GM20431 (cell line): ENCODE measurements around the gene EIF4G3.
"Not testable (repeated sequence)": the region's sequence is repeated elsewhere in the genome, so short reads cannot be mapped to it uniquely, and the experiment has no call there.

Source experiments
- in situ Hi-C: fragments of 300-500 bp; cut with MseI, MboI; formaldehyde crosslinking; loops from one replicate; pipeline ENCODE4 v1.15.0; 2020; ENCODE audit warnings: low sequenced_read_pairs; ENCODE audit not compliant: unreplicated experiment

Gene EIF4G3

DNA sequence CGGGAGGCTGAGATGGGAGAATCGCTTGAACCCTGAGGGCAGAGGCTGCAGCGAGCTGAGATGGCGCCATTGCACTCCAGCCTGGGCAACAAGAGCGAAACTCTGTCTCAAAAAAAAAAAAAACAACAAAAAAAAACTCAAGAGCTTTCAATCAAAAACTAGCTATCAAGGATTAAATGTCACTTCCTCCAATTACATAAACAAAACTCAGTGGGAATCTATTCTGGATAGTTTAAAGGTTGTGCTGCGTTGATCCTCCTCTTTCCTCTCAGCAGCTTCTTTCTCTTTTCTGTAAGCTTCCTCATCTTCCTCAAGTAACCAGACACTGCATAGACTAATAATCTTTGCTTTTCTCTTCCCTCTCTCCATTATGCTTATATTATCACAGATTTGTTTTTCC lies 20.7 kb downstream of the EIF4G3 start:
- in situ Hi-C loops = no loop called here

DNA sequence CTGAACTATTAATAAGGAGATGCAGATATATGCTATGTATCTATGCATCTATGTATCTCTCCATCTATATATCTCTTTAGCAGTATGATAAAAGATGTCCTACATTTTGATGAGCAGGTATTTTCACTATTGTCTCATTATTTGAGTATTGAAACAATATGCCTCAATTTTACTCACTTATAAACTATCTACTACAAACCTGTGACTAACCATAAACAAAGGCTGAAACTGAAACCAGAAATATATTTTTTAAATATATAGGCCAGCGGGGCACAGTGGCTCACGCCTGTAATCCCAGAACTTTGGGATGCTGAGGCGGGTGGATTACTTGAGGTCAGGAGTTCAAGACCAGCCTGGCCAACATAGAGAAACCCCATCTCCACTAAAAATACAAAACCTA lies 22.0 kb downstream of the EIF4G3 start:
- in situ Hi-C loops = no loop called here

DNA sequence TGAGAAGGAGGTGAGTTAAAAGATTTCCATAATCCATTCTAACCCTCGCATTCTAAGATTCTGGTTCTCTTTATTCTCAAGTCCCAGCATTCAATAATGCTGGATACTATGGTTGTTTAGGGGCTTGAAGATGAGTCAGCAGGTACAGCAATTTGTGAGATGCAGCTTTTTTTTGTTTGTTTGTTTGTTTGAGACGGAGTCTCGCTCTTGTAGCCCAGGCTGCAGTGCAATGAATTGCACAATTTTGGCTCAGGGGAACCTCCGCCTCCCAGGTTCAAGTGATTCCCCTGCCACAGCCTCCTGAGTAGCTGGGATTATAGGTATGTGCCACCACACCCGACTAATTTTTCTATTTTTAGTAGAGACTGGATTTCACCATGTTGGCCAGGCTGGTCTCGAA lies 23.3 kb downstream of the EIF4G3 start:
- in situ Hi-C loops = no loop called here

DNA sequence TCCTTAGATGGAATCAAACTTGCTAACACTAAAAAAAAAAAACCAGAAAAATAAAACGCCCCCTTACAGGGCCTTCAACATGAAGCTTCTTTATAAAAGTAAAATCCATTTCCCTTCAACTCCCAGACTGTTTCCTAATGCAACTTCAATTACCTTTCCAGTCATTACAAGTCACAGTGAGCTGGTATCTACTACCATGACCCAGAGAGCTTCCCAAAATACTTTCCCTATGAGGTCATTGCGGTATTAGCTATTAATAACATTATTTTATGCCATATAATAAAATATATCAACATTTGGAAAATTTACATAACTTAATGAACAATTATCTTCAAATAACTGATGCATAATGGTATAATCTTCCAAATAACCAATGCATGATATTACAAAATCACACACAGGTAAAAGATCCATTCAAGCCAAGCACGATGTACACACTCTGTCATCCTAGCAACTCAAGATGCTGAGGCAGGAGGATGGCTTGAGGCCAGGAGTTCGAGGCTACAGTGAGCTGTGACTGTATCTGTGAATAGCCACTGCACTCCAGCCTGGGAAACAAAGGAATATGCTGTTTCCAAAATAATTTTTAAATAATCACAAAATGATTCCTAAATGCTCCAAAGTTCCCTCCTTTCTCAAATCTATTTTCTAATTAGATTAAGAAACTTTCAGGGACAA lies 24.1 kb downstream of the EIF4G3 start:
- in situ Hi-C loops = no loop called here

DNA sequence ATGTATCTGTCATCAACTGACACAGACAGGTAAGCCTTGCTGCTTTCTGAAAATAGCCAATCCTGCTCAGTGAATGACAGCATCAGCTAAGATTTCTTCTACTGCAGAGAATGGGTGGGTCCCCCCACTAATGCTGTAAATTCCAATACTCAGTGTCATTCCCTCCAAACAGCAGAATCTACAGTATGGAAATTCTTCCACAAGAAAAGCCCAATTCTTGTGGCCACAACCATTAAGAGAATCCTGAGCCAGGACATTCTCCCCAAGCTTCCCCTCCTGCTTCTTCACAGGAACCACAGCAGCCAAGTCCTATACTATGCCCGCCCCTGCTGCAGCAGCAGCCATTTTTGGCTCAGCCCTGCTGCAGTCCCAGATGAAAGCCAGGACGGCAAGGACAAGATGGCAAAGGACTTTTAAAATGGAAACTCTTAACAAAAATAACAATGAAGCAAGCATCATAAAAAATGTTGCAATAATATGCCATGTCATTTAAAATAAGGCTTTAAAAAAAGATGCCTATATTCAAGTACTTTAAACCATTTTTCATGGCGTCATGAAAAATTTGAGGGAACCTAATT lies 26.8 kb downstream of the EIF4G3 start:
- in situ Hi-C loops = no loop called here

DNA sequence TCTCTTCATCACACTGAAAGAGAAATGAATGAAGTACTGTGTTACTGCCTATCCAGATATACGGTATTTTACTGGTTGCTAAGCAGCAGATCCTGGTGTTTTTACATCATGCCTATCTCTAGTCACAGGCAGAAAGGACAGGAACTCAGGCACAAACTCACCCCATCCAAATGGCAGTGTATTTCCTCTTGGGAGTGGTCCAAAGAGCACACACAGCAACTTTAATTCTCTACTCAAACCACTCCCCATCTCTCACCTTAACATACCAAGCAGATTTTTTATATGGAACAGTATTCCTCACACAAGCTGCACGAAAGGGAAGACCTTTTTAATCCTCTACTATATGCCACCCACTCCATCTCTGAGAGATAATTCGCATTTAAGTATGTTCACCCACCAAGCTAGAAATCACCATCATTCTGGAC lies 27.3 kb downstream of the EIF4G3 start:
- in situ Hi-C loops = no loop called here

DNA sequence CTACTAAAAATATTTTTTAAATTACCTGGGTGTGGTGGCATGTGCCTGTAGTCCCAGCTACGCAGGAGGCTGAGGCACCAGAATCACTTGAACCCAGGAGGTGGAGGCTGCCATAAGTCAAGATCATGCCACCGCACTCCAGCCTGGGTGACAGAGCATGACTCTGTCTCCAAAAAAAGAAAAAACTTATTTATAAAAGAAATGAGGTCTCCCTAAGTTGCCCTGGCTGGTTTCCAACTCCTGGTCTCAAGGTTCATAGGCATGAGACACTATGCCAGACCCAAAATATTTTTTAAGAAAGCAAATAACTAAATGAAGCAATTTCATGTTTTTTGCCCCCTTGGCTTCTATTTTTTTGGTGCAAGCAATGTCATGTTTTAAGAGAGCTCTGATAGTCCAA lies 32.9 kb downstream of the EIF4G3 start:
- in situ Hi-C loops = no loop called here

DNA sequence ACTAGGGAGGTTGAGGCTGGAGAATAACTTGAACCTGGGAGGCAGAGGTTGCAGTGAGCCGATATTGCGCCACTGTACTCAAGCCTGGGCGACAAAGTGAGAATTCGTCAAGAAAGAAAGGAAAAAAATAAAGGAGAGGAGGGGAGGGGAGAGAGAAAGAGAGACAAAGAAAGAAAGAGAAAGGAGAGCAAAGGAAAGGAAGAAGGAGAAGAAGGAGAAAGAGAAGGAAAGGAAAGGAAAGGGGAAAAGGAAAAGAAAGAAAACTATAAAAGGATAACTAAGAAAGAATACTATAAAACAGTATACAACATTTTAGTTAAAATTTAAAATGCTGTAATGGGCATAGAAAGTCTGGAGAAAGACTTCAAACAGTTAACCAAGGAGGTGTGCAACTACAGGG lies 33.6 kb downstream of the EIF4G3 start:
- in situ Hi-C loops = no loop called here

DNA sequence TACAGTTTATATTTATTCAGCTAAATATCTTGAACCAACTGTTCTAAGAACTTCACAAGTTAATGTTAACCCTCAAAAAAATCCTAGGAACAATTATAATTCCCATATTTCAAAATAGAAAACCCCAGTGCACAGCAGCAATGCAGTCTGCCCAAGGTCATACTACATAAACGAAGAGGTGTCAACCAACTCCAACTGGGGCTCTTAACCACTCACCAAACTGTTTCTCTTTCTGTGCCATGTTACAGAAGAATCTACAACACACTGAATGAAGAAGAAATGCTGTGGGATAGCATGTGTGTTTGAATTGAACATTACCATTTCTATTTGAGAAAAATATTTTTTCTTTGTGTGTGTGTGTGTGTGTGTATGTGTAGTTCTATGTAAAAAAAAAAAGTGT lies 35.7 kb downstream of the EIF4G3 start:
- in situ Hi-C loops = no loop called here

DNA sequence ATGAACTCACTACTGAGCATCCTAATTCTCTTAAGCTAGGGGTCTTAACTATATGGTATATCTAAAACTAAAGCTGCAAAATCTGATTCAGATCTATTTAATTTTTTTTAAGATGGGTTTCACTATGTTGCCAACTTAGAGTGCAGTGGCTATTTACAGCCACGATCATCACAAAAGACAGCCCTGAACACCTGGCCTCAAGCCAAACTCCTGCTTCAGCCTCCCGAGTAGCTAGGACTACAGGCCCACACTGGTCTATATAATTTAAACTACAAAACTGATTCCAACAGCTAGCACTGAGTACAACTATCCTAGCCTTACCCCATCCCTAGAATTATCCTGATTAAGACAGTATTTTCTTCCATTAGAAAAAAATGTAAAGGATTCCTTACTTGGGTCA lies 37.1 kb downstream of the EIF4G3 start:
- in situ Hi-C loops = no loop called here

DNA sequence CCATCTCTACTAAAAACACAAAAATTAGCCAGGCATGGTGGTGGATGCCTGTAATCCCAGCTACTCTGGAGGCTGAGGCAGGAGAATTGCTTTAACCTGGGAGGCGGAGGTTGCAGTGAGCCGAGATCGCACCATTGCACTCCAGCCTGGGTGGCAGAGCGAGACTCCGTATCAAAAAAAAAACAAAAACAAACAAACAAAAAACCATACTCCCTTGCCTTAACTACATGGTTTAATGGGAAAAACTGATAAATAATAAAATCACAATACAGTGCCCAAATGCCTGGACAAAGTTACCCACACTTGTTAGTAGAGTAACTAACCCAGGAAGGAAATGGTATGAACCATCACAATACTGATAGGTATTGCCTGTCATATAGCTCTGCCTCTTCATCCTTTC lies 40.4 kb downstream of the EIF4G3 start:
- in situ Hi-C loops = not testable (repeated sequence)

DNA sequence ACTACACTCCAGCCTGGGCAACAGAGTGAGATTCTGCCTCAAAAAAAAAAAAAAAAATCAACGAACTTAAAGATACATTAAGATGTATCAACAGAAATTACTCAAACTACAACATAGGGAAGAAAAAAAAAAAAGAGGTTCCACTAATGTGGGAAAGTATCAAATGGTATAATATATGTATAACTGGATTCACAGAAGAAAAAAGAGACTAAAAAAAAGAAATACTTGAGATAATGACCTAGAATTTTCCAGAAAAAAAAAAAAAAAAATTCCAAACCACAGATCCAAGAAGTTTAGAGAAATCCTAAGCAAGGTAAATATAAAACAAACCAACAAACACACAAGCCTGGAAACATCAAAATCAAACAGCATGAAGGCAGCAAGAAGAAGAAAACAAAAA lies 45.5 kb downstream of the EIF4G3 start:
- in situ Hi-C loops = no loop called here

DNA sequence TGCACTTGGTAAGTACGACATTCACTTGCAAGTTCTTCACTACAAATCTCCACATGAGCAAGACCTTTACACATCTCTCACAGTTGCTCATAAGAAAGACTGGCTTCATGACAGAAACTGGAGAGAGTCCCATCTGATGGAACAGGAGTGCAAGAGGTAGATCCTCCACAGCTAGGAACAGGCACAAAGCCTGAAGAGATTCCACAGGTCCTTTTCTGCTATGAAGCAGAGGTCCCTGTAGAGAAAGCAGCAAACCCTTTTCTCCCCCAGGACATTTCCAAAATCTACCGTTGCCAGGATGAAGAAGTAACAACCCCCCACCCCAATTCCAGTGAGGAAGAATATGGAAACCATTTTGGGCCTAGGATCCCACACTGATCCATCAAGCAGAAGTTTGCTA lies 47.3 kb downstream of the EIF4G3 start:
- in situ Hi-C loops = no loop called here

DNA sequence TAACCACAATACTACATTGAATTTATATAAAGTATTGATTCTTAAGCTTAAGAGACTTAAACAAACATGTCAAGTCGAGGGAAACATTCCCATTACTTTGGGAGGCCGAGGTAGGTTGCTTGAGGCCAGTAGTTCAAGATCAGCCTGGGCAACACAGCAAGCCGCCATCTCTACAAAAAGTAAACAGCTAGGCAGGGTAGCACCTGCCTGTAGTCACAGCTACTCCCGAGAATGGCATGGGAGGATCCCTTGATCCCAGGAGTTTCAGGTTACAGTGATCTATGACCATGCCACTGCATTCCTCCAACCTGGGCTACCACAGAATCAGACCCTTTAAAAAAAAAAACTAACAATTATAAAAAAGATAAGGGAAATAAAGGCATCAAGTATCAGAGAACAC lies 50.4 kb downstream of the EIF4G3 start:
- in situ Hi-C loops = no loop called here

DNA sequence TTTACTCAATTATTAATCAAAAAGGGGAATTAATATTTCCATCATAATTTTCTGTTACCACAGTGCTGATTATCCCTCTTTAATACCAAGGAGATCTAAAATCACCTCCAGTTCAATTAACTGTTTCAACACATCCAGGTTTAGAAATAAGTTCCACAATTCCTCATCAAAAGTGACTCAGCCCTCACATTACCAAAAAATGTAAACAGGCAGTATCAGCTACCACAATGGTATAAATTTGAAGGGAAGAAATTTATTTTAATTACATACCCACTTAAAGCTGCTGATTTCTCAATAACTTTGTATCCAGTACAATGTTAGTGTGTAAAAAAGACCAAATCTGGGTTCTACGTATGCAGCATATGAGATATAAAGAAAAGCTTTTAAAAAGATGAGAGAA lies 51.9 kb downstream of the EIF4G3 start:
- in situ Hi-C loops = no loop called here

DNA sequence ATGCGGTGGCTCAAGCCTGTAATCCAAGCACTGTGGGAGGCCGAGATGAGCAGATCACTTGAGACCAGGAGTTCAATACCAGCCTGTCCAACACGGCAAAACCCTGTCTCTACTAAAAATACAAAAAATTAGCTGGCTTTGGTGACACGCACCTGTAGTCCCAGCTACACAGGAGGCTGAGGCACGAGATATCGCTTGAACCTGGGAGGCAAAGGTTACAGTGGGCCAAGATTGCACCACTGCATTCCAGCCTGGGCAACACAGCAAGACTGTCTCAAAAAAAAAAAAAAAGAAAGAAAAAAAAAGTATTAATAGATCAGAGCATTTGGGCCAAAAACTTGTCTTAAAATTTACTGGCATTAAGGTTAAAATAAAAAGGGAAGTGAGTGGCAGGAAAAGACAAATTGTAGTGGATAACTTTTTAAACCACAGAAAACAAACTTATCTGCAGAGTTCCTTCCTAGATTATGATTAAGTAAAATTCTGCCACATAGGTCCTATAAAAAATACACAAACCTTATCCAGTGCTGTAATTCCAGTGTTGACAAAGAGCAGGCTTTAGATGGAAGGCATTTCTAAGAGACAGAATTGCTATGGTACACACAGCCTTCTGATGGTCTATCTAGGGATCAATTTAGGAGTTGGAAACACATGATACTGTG lies 53.3 kb downstream of the EIF4G3 start:
- in situ Hi-C loops = no loop called here

DNA sequence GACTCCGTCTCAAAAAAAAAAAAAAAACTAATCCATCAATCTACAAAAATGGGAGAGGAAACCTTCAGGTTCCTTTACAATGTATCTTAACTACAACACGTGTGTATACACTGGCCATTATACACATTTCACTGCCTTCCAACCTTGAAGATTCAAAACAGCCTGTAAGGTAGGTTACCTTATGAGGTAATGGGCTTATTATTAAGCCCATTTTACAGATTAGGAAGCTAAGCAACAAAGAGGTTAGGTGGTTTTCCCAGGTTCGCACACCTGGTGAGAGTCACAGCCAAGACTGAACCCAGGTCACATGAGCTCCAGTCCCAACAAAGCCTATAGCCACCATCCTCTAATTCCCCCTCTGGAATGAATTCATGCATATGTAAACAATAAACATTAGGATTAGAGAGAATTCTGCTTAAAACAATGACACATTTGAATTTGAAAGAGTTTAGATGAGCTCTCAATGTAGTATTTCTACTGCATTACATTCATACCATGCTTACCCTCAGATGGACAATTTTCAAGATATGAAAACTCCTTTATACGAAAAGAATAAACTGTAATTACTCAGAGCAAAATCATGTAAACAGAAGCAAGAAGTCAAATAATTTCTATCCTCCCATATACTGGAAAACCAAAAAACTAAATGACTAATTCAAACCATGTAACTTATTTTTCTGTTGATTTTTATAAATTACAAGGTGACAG lies 54.8 kb downstream of the EIF4G3 start:
- in situ Hi-C loops = no loop called here

DNA sequence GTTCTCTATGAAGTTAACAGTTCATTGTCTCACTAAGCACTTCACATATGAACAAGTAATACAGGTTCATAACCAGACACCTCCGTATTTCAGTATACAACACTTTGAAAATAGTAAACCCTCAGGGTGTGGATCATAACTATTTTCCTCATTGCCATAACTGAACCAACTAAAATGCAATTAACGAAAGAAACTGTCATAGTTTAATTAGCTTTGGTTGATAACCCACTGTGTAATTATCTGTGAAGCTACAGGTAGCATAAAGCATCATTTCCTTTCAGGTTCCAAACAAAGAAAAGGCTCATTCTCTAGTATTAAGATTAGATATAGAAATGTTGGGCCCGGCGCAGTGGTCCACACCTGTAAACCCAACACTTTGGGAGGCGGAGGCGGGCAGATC lies 58.5 kb downstream of the EIF4G3 start:
- in situ Hi-C loops = no loop called here

DNA sequence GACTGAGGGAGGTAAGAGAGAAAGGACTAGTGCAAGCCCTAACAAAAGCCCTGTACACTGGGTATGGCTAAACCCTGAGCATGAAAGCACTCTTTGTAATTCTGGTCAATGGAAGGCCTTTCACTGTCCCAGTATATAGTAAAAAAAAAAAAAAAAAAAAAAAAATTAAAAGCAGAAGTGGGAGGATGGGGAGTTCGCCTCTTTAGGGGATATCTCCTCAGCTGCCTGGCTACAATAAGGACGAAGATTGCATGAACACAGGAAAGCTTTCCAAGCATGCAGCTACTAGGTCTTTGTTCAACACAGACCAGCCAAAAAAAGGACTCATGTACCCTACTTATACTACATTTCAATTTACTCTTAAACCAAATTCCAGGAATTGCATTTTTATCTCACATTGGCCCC lies 59.1 kb downstream of the EIF4G3 start:
- in situ Hi-C loops = no loop called here

DNA sequence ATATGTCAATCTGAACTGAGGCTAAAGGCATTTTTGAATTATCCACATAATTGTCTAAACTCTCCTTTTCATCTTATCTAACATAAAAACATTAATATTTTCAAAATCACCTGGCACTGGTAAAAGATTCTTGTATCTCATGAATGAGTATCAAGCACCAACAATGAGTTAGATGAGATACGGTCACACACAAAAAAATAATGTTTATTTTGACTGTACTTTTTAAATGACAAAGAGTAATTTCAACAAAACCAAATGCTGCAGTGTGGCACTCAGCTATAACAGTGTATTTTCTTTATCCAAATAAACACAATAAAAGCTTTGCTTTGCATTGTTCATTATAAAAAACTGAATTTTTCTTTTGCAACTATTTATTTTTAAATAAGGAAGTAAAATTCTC lies 59.5 kb downstream of the EIF4G3 start:
- in situ Hi-C loops = no loop called here

DNA sequence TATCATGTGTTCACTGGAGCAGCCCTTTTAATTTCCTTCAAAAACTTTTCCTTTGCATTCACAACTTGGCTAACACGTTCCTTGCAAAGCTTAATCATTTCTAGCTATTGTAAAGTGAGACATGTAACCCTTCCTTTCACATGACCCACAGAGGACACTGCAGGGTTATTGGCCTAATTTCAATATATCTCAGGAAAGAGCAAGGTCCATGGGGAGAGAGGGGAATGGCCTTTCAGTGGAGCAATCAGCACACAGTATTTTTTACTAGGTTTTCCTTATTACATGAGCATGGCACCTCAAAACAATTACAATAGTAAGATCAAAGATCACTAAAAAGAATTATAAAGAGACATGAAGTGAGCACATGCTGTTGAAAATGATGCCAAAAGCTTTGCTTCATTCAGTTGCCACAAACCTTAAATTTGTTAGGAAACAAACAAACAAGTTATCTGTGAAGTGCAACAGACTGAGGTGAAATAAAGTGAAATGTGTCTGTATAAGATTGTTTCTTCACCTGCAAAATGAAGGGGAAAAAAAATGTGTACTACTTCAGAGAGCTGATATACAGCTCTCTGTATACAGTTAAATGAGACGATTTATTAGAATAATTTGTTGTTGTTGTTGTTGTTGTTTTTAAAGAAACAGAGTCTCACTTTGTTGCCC lies 61.5 kb downstream of the EIF4G3 start:
- in situ Hi-C loops = no loop called here
